AG08395 (cell line): Measurements from ENCODE around the gene AQR.

Experiments
- DNase-seq: peaks from one replicate; pipeline ENCODE4 v3.0.0; 2012; ENCODE audit warnings: mixed read lengths, low spot score

Gene AQR

DNA sequence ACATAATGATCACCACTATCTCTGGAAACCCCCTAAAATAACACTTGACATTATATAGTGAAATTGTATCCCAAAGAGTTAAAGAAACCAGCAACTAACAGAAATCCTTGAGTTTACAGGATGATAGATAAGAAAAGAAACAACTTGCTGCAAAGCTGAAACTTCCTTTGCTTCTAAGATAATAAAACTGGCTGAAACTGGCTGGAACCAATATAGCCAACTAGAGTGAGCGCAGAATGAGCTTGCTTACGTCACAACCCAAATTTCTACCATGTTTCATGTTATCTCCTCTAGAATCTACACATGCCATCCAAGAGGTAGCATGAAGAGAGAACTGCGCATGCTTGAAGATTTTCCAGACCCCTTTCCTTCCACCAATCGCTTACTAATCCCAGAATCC is 90.4 kb downstream of the AQR start:
- DNase-seq, result no peak

DNA sequence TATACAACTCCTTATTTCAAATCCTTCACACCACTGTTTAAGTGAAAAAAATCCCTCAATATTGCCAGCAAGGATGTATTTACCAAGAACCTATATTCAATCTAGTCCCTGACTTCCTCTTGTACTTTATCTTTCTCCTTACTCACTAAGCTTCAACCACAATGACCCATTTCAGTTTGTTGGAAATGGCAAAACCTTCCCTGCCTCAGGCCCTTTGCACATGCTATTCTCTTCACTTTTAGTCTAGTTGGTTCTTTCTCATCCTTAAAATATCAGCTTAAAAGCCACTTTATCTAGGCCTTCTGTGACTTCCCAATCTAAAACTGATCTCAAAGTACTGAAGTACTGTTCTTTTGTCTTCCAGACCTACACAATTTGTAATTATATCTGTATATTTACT is 92.9 kb downstream of the AQR start:
- DNase-seq, result no peak

DNA sequence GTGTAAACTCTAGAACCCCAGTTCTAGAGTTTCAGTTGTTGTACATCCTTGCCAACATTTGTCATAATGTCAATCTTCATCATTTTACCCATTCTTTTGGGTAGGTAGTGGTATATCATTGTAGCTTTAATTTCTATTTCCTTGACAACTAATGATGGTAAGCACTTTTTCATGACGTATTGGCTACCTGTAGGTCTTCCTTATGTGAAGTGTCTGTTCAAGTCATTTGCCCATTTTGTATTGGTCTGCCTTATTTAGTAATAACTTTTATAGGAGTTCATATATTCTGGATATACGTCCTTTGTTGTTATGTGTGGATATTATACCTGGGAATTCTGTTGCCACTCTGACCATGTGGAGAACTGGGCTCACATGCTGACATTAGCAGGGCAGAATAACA is 100.4 kb downstream of the AQR start:
- DNase-seq, result no peak

DNA sequence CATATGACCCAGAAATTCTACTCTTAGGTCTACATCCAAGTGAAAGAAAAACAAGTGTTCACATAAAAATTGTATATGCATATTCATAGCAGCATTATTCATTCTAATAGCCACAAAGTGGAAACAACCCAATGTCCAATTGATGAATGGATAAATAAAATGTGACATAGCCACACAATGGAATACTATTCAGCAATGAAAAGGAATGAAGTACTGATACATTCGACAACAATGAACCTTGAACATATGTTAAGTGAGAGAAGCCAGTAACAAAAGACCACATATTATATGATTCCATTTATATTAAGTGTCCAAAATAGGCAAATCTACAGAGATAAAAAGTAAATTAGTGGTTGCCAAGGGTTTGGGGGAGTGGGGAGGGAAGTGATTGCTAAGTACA is 104.0 kb downstream of the AQR start:
- no peak for DNase-seq

DNA sequence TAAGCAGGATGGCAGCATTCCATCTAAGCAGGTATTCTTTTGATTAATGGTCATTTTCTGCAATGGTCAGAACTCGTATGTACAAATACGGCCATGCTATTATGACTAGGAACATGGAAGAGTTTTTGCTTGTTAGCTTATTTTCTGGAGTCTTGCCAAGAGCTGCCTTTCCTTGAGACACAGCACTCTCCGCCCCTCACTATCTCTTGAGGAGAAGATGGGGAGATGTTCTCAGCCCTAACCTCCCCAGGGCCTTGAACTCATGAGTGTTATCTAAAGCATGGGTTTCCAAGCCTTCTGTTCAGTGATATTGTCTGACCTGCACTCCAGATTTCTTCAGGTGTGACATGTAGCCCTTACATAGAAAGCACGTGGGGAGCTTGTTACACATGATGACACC is 108.3 kb downstream of the AQR start:
- DNase-seq, result no peak

DNA sequence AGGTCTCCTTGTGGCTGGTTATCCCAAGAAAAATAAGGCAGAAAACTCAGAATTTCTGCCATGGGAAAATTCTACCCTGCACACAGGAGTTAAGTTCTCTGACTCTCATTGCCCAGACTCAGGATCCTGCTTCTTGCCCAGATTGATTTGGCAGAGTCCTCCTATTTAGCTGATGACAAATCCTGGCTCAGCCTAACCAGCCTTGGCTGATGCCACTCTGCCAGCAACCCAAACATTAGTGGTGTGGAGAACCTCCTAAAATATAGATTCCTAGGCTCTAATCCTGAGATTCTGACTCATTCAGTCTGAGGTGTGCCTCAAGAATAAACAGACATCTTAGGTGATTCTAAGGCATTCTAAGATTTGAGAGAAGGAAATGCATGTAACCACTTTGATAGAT is 113.6 kb downstream of the AQR start:
- DNase-seq, result peak; percentile 42

DNA sequence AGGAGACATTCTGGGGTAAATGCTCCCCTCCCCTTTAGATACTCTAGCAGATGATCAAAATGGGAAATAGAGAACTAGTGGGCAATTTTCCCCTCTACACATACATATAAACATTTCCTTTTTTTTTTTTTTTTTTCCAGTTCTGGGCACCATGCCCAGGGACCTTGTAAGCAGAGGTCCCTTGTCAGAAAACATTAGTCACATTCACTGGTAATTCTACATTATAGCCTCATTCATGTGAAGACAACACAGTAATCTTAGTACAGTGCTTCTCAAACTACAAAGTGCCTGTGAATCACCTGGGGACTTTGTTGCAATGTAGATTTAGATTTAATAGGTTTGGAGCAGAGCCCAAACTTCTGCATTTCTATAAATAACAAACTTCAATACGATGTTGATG is 114.1 kb downstream of the AQR start:
- peak; percentile 51 for DNase-seq

DNA sequence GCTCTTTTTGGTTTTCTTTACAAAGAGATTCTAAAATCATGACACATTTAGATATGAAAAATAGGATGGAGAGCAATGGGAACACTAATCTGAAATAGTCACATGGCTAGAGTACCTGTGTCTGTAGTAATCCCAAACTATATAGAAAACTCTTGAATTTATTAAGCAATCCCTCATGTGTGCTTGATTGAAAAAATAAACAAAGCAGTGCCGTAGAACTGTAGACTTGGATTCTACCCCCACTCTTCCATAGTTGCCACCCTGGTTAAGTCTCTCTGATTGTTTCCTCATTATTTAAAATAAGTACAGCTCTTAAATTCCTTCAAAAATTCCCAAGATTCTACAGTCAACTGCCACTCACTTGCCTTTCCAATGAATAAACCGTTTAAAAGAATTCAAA is 115.3 kb downstream of the AQR start:
- no peak for DNase-seq

DNA sequence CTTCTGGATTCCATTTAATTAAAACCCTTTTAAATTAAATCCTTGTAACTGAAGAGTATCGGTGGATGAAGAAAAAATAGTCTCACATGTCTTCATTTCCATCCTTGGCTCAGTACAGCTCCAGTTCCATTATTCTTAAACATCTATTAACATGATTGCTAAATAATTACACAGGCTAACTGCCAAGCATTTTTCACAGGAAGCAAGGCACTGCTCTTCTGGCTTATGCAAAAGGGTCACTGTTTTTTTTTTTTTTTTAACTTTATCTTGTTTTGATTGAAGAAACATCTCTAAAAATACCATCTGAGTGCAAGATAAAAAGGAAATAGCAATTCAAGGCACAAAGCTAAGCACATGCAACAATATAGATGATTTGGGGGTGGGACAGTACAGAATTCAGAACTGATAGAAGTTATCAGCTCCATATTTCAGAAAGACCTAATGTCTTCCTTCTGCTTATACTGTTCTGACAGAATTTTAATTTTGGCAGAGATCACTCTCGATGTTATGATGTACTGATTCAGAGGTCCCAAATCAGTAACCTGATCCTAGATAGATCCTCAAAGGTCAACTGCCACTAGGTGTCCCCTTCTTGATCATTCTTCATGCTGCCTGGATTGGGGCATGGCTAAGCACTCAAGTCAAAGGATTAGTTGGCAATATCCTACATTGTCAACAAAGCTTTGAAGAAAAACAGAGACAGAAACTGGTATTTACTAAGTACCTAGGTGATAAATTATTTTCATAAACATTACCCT is 116.4 kb downstream of the AQR start:
- DNase-seq, result no peak

DNA sequence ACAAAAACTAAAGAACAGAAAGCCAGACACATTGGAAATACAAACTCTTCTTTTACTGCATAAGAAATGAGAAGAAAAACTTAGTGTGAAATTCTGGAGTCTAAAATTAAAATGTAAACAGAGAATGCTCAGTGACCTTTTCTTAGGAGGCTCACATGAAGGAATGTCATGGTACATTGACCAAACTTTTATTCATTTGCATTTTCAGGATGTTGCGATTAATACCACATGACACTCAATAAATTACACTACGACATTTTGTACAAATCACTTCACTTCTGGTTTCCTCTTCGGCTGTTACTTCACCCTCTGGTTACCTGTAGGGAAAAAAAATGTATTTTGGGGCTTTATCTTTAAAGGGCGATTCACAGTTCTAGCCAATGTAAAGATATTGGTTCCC is 117.8 kb downstream of the AQR start:
- DNase-seq, result no peak

DNA sequence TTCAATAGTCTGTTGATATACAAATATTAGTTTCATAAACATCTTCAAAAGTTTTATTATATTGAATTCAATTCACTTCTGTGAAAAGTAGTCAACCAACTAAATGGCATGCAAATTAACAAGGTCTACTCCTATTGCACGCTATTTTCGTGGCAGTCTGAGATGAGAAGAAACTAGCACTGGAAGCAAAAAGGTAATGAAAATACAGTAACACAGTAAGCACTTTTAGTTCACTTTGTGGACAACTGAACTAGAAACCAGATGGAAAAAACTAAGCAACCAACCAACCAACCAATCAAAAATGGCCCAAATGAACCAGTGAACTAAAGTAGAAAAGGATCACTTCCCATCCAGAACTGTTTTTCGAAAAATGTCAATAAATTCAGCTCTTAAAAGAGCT is 118.5 kb downstream of the AQR start:
- no peak for DNase-seq

DNA sequence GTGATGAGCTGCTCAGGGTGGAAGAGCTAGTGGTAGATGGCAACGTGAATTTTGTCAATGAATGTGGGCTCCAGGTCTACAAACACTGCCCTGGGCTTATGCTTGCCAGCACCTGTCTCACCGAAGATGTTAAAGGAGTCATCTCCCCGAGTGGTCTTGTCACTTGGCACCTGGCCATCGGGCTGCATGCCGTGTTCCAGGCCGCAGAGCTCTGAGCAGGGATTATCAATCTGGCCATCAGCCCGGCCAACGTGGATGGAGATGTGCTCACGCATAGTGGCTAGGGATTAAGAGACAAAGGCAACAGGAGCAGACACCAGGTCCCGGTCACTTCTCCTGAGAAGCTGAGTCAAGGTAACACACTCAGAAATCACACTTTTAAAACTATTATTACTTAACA is 119.4 kb downstream of the AQR start:
- no peak for DNase-seq

DNA sequence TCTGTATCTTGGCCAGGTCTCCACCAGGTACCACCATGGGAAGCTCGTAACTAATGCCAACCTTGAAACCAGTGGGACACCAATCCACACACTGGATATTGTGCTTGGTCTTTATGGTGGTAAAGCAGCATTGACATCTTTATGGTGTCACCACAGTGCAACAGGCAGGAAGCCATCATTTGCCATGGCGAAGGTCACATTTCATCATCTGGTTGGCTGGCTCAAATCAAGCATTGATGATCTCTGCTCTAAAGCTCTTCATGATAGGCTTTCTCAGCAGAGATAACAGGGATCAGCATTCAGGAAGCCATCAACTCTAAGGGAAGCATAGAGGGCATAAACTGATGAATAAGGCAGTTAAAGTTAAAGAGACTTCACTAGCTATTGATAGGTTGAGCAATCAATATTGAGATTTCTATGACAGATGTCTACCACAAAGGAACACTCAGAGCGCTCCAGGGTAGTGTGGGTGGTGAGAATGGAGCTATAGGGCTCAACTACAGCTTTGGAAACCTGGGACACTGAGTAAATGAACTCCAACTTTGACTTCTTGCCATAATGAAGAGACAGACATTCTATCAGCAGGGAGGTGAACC is 120.1 kb downstream of the AQR start:
- DNase-seq, result no peak

DNA sequence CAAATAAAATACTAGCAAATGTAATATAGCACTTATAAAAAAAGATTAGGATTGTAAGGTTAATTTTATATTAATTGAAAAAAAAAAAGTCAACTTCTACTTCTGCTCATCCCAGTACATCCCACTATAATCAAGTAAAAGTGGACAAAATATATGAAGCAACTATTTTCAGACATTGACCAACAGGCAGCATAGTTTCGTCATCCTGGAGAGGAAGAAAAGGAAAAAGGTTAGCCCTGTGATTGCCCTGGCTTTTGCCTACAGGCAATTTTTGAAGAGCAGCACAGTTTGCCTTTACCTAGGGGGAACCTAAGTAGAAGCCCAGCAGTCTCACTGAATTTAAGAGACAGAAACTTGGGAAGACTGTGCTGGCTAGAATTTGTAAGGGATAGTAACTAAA is 121.9 kb downstream of the AQR start:
- DNase-seq, result no peak

DNA sequence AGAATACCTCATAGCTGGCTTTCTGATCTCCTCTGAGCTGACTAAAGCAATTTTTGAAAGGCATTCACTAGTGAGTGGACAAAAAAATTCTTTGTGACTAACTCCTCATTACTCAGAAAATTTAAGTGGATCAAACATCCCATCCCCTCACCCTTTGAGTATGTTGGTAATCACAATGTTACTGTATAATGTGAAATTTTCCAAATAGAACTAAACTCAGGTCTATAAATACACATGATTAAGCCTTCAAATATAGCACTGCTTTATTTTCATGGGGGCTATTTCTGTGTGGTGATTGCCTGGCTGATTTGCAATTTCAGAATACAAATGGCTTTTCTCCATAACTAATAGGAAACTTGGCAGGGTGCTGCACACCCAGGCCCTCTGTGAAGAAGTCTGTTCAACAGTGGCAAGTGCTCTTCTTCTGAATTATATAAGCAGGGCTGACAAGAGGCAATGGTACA is 128.2 kb downstream of the AQR start:
- DNase-seq, result peak; percentile 57

DNA sequence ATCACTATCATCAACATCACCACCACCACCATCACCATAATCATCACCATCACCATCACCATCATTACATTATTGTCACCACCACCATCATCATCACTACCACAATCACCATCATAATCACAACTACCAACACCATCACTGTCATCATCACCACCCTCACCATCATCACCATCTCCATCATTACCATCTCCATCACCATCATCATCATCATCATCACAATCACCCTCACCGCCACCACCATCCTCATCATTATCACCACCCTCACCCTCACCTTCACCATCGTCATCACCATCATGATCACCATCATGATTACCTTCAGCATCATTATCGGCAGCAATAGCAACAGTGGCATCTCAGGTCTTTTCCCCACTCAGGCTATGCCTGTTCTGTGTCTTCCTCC is 131.3 kb downstream of the AQR start:
- no peak for DNase-seq

DNA sequence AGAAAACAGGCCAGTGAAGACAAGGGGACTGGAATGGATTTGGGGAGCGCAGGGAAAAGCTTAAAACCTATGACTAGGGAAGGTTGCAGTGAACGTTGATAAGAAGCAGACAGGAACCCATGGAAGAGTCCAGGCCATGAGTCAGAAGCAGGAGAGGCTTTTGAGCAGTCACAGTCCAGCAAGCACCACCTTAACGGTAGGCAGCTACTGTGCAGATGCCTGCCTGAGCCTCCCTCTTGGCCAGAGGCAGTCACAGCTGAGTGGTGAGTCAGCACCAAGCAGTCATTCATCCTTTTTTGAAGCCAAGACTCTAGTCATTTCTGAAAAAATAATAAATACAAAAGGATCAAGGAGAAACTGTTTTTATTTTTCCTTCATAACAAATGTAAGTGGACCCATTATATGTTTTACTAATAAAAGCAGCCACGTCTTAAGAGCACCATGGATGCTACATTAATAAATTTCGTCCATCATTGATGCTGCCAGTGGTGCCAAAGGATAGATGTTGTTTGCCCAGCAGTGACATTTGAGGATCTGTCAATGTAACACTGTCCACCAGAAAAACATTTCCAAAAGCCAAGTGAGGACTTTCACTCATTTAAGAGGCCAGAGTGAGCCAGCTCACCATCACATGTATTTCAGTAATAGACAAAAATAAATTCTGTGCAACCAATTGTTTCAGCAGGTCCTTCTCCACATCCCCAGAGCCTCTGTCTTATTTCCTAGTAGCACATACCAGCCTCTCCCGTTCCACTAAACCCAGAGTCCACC is 132.1 kb downstream of the AQR start:
- DNase-seq, result peak; percentile 78

DNA sequence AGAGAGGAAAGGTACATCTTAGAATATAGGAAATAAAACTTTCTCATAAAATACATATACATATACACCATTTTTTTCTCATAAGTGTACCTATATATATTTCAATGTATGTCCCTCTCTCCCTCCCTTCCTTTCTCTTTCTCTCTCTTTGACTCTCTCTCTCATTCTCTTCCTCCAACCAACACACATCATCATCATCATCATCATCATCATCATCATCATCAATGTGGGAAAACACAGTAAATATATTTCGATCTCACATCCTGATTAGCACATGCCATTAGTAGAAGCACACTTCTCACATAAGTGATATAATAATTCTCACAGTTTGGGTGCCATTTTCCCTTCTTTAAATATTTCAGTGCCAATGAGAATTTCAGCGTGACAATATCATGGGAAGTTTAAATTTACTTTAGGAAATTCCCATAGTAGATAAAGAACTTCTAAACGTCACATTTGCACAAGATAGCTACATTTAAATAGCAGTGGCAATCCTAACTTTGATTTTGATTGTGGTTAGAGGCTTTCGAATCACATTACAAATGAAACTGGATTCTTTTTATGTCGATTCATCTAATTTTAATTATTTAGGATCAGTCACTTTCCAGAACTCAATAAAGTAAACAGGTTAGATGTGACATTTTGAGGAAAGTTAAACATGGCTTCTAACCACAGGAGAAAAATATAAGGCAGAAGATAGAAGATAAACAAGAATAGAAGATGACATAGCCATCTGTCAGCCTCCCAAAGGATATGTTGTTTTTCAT is 141.2 kb downstream of the AQR start:
- DNase-seq, result no peak

DNA sequence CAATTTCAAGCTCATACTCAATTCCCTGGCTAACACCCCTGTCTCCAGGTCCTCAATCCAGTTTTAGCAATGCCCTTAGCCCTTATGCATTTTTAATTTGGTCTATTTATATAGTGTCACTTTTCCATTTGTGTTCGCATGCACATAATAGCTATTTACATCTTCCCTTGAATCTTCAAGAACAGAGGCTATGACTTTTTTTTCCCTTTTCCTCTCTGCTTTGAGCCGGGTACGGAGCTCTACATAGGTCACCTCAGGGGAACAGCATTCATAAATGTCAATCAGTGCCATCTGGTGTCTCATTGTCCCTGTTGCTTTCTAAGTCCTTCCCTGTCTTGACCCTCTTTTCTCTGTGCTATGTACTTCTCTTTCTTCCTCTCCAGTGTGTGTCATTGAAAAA is 147.7 kb downstream of the AQR start:
- no peak for DNase-seq

DNA sequence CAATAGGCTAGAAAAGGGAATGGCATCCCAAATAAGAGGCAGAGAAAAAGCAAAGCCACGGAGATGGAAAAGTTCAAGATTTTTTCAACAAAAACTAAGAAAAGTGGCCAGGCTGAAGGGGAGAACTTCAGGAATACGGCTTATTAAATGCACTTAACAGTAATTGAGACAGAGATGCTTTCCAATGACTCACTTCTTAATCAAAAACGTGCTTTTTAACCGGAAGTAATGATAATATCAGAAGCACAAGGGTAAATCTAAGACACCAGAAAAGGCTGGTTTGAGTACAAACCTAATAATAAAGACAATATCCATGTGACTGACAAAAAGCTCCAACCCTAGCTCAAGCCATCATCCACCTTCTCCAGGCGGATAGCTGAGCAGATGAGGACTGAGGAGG is 149.4 kb downstream of the AQR start:
- DNase-seq, result no peak

DNA sequence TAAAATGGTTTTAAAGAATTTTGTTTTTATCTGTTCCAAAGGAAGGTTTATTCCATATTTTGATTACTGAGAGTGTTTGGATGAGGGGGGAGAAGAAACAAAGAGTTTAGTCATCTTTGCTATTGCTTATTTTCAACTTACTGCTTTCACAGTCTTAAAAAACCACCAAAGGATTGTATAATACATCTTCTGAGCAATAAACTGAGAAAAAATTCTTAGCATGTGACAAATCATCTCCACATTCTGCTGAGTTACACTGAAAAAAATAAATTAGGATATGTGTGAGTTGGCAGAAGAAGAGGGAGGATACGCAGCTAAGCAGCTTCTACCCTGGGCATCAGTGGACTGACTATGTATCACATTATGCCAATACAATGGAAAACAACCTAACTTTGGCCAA is 151.0 kb downstream of the AQR start:
- peak; percentile 62 for DNase-seq

DNA sequence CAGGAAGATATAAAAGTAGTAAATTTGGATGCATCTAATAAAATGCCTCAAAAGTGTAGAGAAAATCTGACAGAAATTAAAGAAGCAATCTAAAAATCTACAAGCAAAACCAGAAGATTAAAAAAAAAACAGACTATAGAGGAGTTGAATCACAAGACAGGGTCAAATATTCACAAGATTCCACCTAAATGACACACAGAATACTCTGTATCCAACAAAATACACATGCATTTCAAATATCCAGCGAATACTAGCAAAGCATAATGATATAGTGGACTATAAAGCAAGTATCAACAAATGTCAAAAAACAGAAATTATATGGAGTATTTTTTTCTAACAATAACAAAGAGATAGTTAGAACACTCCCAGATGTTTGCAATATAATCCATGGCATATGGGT is 153.7 kb downstream of the AQR start:
- peak; percentile 33 for DNase-seq
